GM19035 (cell line): ENCODE measurements around the gene CFAP20.
A peak's percentile ranks its signal among the peaks of the same experiment; 100 is the strongest.

ENCODE experiments used
- ATAC-seq: cut with Tn5 transposase; IDR thresholded peaks from one replicate; pipeline ENCODE4 v1.9.1; 2021; ENCODE audit not compliant: unreplicated experiment

The CFAP20 gene

GRCh38 chr16:58129097-58129936, at the start of gene CFAP20:
CFAP20 (minus strand) TSS chr16:58129381; CDS start chr16:58129115, 266 bp downstream.
- peak; percentile 89 for ATAC-seq

GRCh38 chr16:58177353-58177710, 48.2 kb upstream of the CFAP20 start:
- ATAC-seq, result no peak

GRCh38 chr16:58176608-58177352, 47.6 kb upstream of the CFAP20 start:
- no peak for ATAC-seq

GRCh38 chr16:58170223-58170622, 41.0 kb upstream of the CFAP20 start:
- no peak for ATAC-seq

GRCh38 chr16:58160855-58161254, 31.7 kb upstream of the CFAP20 start:
- ATAC-seq, result no peak

- ATAC-seq, result no peak
These were observed 29.5 kb upstream of the CFAP20 start for GRCh38 chr16:58158725-58159124.

GRCh38 chr16:58157951-58158540, 28.9 kb upstream of the CFAP20 start:
- no peak for ATAC-seq

- no peak for ATAC-seq
These were observed 28.1 kb upstream of the CFAP20 start for GRCh38 chr16:58157239-58157638.

- ATAC-seq, result no peak
These were observed 26.7 kb upstream of the CFAP20 start for GRCh38 chr16:58155839-58156238.

GRCh38 chr16:58154345-58154744, 25.2 kb upstream of the CFAP20 start:
- ATAC-seq, result no peak

- no peak for ATAC-seq
These were observed 23.2 kb upstream of the CFAP20 start for GRCh38 chr16:58152246-58152868.

GRCh38 chr16:58148526-58148925, 19.3 kb upstream of the CFAP20 start:
- ATAC-seq, result no peak

GRCh38 chr16:58148099-58148498, 18.9 kb upstream of the CFAP20 start:
- ATAC-seq, result no peak

- ATAC-seq, result no peak
These were observed 9.7 kb upstream of the CFAP20 start for GRCh38 chr16:58138852-58139251.

GRCh38 chr16:58137581-58137980, 8.4 kb upstream of the CFAP20 start:
- no peak for ATAC-seq

GRCh38 chr16:58128711-58129096, 477 bp downstream of the CFAP20 start:
- peak; percentile 13 for ATAC-seq

GRCh38 chr16:58128181-58128631, 975 bp downstream of the CFAP20 start:
- ATAC-seq, result no peak

GRCh38 chr16:58127634-58128033, 1.5 kb downstream of the CFAP20 start:
- no peak for ATAC-seq

- no peak for ATAC-seq
These were observed 2.1 kb downstream of the CFAP20 start for GRCh38 chr16:58127033-58127556.

GRCh38 chr16:58126451-58126961, 2.7 kb downstream of the CFAP20 start:
- ATAC-seq, result no peak

GRCh38 chr16:58125781-58126335, 3.3 kb downstream of the CFAP20 start:
- no peak for ATAC-seq
